GM23248 (cell line): Measurements from ENCODE around the gene CARD16. TPM values are rescaled to one million over a fixed set of nuclear protein-coding genes. Genes with fewer than 3 reads are reported as not detected.
A peak's percentile ranks its signal among the peaks of the same experiment; 100 is the strongest.

Experiments used
- DNase-seq: peaks from one replicate; pipeline ENCODE4 v3.0.0-alpha.2; 2015
- H2AFZ ChIP-seq: fragments of 200-600 bp; sonication (generic); 2 replicates; pipeline ENCODE4 v1.6.1; 2016; ENCODE audit warnings: antibody characterized with exemption
- H3F3A ChIP-seq: fragments of 200-600 bp; sonication (generic); 2 replicates; pipeline ENCODE4 v1.6.1; 2016; ENCODE audit warnings: mild to moderate bottlenecking, antibody characterized with exemption, mixed run types; ENCODE audit not compliant: insufficient read depth
- H3K27ac ChIP-seq: fragments of 200-600 bp; sonication (generic); 2 replicates; pipeline ENCODE4 v1.5.1; 2016; ENCODE audit warnings: mild to moderate bottlenecking
- H3K27me3 ChIP-seq: fragments of 200-600 bp; sonication (generic); replicated peaks from 2 replicates; pipeline ENCODE4 v1.6.1; 2016; ENCODE audit warnings: mild to moderate bottlenecking; ENCODE audit not compliant: insufficient read depth
- H3K36me3 ChIP-seq: fragments of 200-600 bp; sonication (generic); 2 replicates; pipeline ENCODE4 v1.6.1; 2016; ENCODE audit warnings: low read depth, mild to moderate bottlenecking
- H3K4me1 ChIP-seq: fragments of 200-600 bp; sonication (generic); 2 replicates; pipeline ENCODE4 v1.6.1; 2016; ENCODE audit warnings: mild to moderate bottlenecking; ENCODE audit not compliant: insufficient read depth
- H3K4me2 ChIP-seq: fragments of 200-600 bp; sonication (generic); one replicate; pipeline ENCODE4 v1.6.1; 2016; ENCODE audit warnings: mild to moderate bottlenecking; ENCODE audit not compliant: unreplicated experiment
- H3K4me3 ChIP-seq: fragments of 200-600 bp; sonication (generic); 2 replicates; pipeline ENCODE4 v1.5.1; 2016; ENCODE audit warnings: mild to moderate bottlenecking
- H3K79me2 ChIP-seq: fragments of 200-600 bp; sonication (generic); 2 replicates; pipeline ENCODE4 v1.6.1; 2016; ENCODE audit warnings: mild to moderate bottlenecking; ENCODE audit not compliant: insufficient read depth
- H3K9ac ChIP-seq: fragments of 200-600 bp; sonication (generic); 2 replicates; pipeline ENCODE4 v1.6.1; 2016; ENCODE audit warnings: mild to moderate bottlenecking
- H3K9me2 ChIP-seq: fragments of 200-600 bp; sonication (generic); 2 replicates; pipeline ENCODE4 v1.6.1; 2016; ENCODE audit warnings: mixed run types, mild to moderate bottlenecking, moderate library complexity; ENCODE audit not compliant: insufficient read depth
- H3K9me3 ChIP-seq: fragments of 200-600 bp; sonication (generic); one replicate; pipeline ENCODE4 v1.6.1; 2017; ENCODE audit warnings: low read depth
- H4K20me1 ChIP-seq: fragments of 200-600 bp; sonication (generic); 2 replicates; pipeline ENCODE4 v1.6.0; 2016; ENCODE audit not compliant: insufficient read depth
- EZH2 ChIP-seq: fragments of 200-600 bp; sonication (generic); IDR thresholded peaks from 2 replicates; pipeline ENCODE4 v1.6.1; 2018; ENCODE audit warnings: antibody characterized with exemption, mild to moderate bottlenecking; ENCODE audit not compliant: insufficient read depth, poor library complexity, severe bottlenecking
- EZH2phosphoT487 ChIP-seq: fragments of 200-600 bp; sonication (generic); IDR thresholded peaks from 2 replicates; pipeline ENCODE4 v1.6.1; 2018; ENCODE audit warnings: antibody characterized with exemption, moderate library complexity, mild to moderate bottlenecking, low read depth; ENCODE audit not compliant: insufficient read depth
- WGBS, 2 experiments: methylation state at CpG; one replicate each; pipeline ENCODE4 v1.1.6; 2015 to 2017; ENCODE audit warnings: low lambda C conversion rate in 2 of 2, low coverage in 1 of 2; ENCODE audit errors: missing lambda C conversion rate in 2 of 2; 5-methylcytosine and 5-hydroxymethylcytosine counted together
- in situ Hi-C: fragments of 300-500 bp; cut with MboI; formaldehyde crosslinking; loops from 2 replicates; pipeline ENCODE4 v1.15.0; 2020
- polyA plus RNA-seq: library from polyadenylated mRNA; unstranded; fragments of >200 nt; fragmentation: Nextera tagmentation; extraction: Ambion mirVana; gene quantifications from 2 replicates; pipeline ENCODE4 v1.2.1, GENCODE V29; 2016
- total RNA-seq: library from RNA; depleted of rRNA; stranded (reverse); fragments of >200 nt; shearing (Covaris generic); gene quantifications from 2 replicates; pipeline ENCODE4 v1.2.3, GENCODE V29; 2014

Gene CARD16
- total and polyA plus RNA-seq, 2 experiments from 2014 or later: not detected

DNA sequence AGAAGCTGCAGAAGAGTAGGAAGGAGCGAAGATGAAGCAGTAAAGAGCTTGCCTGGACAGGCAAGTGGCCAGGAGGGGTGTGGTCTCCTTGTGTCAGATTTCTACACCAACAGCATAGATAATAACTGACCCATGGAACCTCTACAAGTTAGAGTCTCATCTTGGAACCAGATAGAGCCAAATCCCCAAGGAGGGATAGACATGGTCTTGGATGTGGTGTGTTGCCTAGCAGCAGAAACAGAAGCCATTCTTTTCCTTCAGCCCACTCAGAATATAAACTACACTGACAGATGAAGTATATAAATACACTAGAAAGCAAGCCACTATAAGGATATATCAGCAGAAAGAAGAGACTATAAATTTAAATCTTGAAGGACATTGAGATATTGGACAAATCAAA lies 4.3 kb upstream of the CARD16 start:
- DNase-seq: no peak
- WGBS, 2 experiments: 100% methylated on average over 1 of the region's 1 CpG
- Histone ChIP-seq H3K79me2 (no peaks in the 10 kb centered on the region), H4K20me1 (no peaks in the 10 kb centered on the region), H3K9ac (no peak overlapping the region), H3K9me3 (no peaks in the 10 kb centered on the region), H3K27ac (no peak overlapping the region), H3K4me2 (no peak overlapping the region), H3F3A (peaks cover 12% of the 10 kb centered on the region), H3K27me3 (no peaks in the 10 kb centered on the region), H2AFZ (no peak overlapping the region), H3K4me3 (no peak overlapping the region), H3K9me2 (no peaks in the 10 kb centered on the region), H3K4me1 (peaks cover 21% of the 10 kb centered on the region), H3K36me3 (no peaks in the 10 kb centered on the region)
- in situ Hi-C loops: no loop called here
- TF ChIP-seq EZH2: no peak
- TF ChIP-seq EZH2phosphoT487: no peak

DNA sequence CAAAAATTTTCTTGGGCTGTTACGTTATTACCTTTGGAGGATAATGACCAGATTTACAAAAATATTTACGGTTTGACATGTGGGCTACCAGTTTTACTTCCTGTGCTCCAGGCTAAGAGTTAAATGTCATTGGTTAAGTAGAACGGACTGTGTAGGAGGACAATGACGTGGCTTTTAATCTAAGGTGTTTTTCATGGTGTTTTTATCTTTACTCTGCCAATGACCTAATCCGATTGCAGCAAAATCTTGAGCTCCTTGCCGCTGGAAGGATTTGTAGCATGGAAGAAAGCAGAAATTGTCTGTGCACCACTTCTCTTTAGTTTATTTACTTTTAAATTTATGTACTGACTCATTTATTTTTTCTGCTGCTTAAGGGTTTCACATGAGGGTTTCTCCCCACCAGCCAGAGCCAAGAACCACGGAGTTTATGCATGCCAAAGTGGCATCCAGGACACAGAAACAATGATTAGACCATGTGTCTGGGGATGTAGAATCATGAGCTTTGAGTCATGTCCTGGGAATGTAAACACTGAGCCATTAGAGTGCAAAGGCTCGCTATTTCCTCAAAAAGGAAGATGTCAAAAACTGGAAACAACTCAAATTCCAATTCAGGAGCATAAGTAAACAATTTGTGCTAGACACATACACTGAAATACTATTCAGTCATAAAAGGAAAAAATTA lies 1.9 kb upstream of the CARD16 start:
- in situ Hi-C loops: no loop called here
- H3K4me3 ChIP-seq: peak overlapping the region; percentile 38

DNA sequence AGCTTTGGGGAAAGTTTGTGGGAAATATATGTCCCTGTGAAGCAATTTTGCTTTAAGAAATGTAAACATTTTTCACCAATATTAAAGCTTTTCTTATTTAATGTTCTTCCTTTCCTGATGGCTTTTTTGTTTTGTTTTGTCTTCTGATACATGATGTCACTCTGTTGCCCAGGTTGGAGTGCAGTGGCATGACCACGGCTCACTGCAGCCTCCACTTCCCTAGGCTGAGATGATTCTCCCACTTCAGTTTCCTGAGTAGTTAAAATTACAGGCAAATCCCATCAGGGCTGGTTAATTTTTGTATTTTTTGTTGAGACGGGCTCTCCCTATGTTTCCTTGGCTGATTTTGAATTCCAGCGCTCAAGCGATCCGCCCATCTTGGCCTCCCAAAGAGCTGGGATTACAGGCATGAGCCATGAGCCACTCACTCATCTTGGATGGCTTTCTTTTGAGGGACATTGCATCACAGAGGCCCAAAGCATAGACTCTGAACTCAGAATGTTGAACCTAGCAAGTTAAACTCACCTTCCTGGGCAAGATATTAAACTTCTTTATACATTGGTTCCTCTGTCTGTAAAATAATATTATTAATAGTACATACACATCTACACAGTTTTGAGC lies 651 bp upstream of the CARD16 start:
- TF ChIP-seq EZH2 (no peak), EZH2phosphoT487 (no peak)
- no peaks in the 10 kb centered on the region for H4K20me1 ChIP-seq
- peak overlapping the region; percentile 36 for H3K4me2 ChIP-seq
- H3F3A ChIP-seq: peaks cover 12% of the 10 kb centered on the region
- no peak overlapping the region for H3K9ac ChIP-seq
- H3K27me3 ChIP-seq: no peaks in the 10 kb centered on the region
- 0 out of 2 replicates have a peak overlapping the region, but pooled peaks have one; percentile 20 for H2AFZ ChIP-seq
- 28 to 31% methylated on average over 5 of the region's 5 CpGs for WGBS, 2 experiments
- H3K9me3 ChIP-seq: no peaks in the 10 kb centered on the region
- peak overlapping the region; percentile 80; the same call in 1 of the 2 replicates for H3K27ac ChIP-seq
- no peaks in the 10 kb centered on the region for H3K79me2 ChIP-seq
- no peaks in the 10 kb centered on the region for H3K36me3 ChIP-seq
- H3K4me3 ChIP-seq: no peak overlapping the region
- in situ Hi-C loops: no loop called here
- peak; percentile 62 for DNase-seq
- no peaks in the 10 kb centered on the region for H3K9me2 ChIP-seq
- H3K4me1 ChIP-seq: peaks cover 21% of the 10 kb centered on the region

More for the DNA sequence above, 1.9 kb upstream of the CARD16 start:
- peaks cover 21% of the 10 kb centered on the region for H3K4me1 ChIP-seq
- no peaks in the 10 kb centered on the region for H3K36me3 ChIP-seq
- H3K9ac ChIP-seq: peak overlapping the region; percentile 33
- 2 to 3% methylated on average over 8 of the region's 8 CpGs for WGBS, 2 experiments
- H3K79me2 ChIP-seq: no peaks in the 10 kb centered on the region
- no peak overlapping the region; the same call in 1 of the 2 replicates for H2AFZ ChIP-seq
- H4K20me1 ChIP-seq: no peaks in the 10 kb centered on the region
- peak overlapping the region; percentile 80 for H3K27ac ChIP-seq
- H3K4me2 ChIP-seq: peak overlapping the region; percentile 66
- H3K9me3 ChIP-seq: no peaks in the 10 kb centered on the region
- DNase-seq: peak; percentile 96
- H3K9me2 ChIP-seq: no peaks in the 10 kb centered on the region
- peaks cover 12% of the 10 kb centered on the region for H3F3A ChIP-seq
- 0 out of 2 replicates have a peak, but pooled peaks have one; percentile 56 for TF ChIP-seq EZH2phosphoT487
- TF ChIP-seq EZH2: no peak
- H3K27me3 ChIP-seq: no peaks in the 10 kb centered on the region

DNA sequence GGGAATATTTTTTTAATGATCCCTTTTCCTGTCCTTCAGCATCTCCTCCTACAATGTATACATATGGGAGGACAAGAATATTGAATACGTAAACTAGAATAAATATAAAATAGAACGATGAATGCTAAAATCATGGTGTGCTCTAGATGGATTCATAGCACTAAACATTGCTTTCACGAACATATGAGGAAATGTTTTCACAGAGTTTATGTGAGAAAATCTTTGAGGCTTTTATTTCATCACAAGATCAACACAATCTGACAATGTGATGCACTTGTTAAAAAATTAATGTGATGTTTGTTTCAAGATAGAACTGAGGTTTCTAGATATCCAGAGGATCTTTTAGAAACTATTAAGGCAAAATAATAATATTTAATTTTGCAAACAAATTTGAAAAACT lies 3.0 kb downstream of the CARD16 start:
- no peak overlapping the region for H3K27ac ChIP-seq
- no peaks in the 10 kb centered on the region for H3K27me3 ChIP-seq
- no peak overlapping the region for H3K4me3 ChIP-seq
- H3K79me2 ChIP-seq: no peaks in the 10 kb centered on the region
- peaks cover 18% of the 10 kb centered on the region for H3K4me1 ChIP-seq
- no peak overlapping the region for H2AFZ ChIP-seq
- TF ChIP-seq EZH2: no peak
- TF ChIP-seq EZH2phosphoT487: no peak
- H3K9ac ChIP-seq: no peak overlapping the region
- H3K4me2 ChIP-seq: no peak overlapping the region
- H3K9me2 ChIP-seq: no peaks in the 10 kb centered on the region
- H4K20me1 ChIP-seq: no peaks in the 10 kb centered on the region
- H3K36me3 ChIP-seq: no peaks in the 10 kb centered on the region
- peaks cover 8% of the 10 kb centered on the region for H3F3A ChIP-seq
- WGBS, 2 experiments: 45 to 47% methylated on average over 3 of the region's 3 CpGs
- H3K9me3 ChIP-seq: no peaks in the 10 kb centered on the region
- in situ Hi-C loops: no loop called here
- DNase-seq: no peak
